ENCODE data around the gene ZNF646.

The ZNF646 gene

GRCh38 chr16:31067342-31067741, 6.9 kb upstream of the ZNF646 start:
- no peak for TF ChIP-seq CTCF (IDR thresholded peaks at IDR 0.05; ENCODE audit: low read depth, low read length)
- Histone ChIP-seq H3K27ac (no peak overlapping the region), H3K4me3 (ENCODE audit: low read depth, low read length) (no peak overlapping the region), H3K36me3 (peaks cover 20% of the 10 kb centered on the region), H3K9me3 (ENCODE audit: severe bottlenecking) (no peaks in the 10 kb centered on the region), H3K27me3 (ENCODE audit: insufficient read depth, low read depth, severe bottlenecking) (peaks cover 8% of the 10 kb centered on the region)
- DNase-seq = no peak

- H3K27ac ChIP-seq = no peak overlapping the region
- no peak for DNase-seq
- TF ChIP-seq CTCF (IDR thresholded peaks at IDR 0.05; ENCODE audit: low read depth, low read length) = no peak
- H3K36me3 ChIP-seq = peaks cover 18% of the 10 kb centered on the region
- no peaks in the 10 kb centered on the region for H3K27me3 ChIP-seq (ENCODE audit: insufficient read depth, low read depth, severe bottlenecking)
- H3K4me3 ChIP-seq (ENCODE audit: low read depth, low read length) = peak overlapping the region; percentile 91; the same call in 1 of the 2 replicates
- H3K9me3 ChIP-seq (ENCODE audit: severe bottlenecking) = no peaks in the 10 kb centered on the region
Observed at GRCh38 chr16:31071861-31072260, 2.4 kb upstream of the ZNF646 start.

GRCh38 chr16:31072540-31073141, 1.6 kb upstream of the ZNF646 start:
- Histone ChIP-seq H3K9me3 (ENCODE audit: severe bottlenecking) (no peaks in the 10 kb centered on the region), H3K27ac (peak overlapping the region; percentile 95), H3K4me3 (ENCODE audit: low read depth, low read length) (peak overlapping the region; percentile 91), H3K27me3 (ENCODE audit: insufficient read depth, low read depth, severe bottlenecking) (no peaks in the 10 kb centered on the region), H3K36me3 (peaks cover 26% of the 10 kb centered on the region)
- no peak for TF ChIP-seq CTCF (IDR thresholded peaks at IDR 0.05; ENCODE audit: low read depth, low read length)
- no peak for DNase-seq

- Histone ChIP-seq H3K36me3 (peaks cover 33% of the 10 kb centered on the region), H3K27me3 (ENCODE audit: insufficient read depth, low read depth, severe bottlenecking) (no peaks in the 10 kb centered on the region), H3K9me3 (ENCODE audit: severe bottlenecking) (no peaks in the 10 kb centered on the region), H3K4me3 (ENCODE audit: low read depth, low read length) (peak overlapping the region; percentile 91), H3K27ac (peak overlapping the region; percentile 95)
- DNase-seq = peak; percentile 94
- TF ChIP-seq CTCF (IDR thresholded peaks at IDR 0.05; ENCODE audit: low read depth, low read length) = no peak
Observed at GRCh38 chr16:31073142-31073969, 866 bp upstream of the ZNF646 start.

GRCh38 chr16:31074814-31075183, 577 bp downstream of the ZNF646 start:
- no peak for TF ChIP-seq CTCF (IDR thresholded peaks at IDR 0.05; ENCODE audit: low read depth, low read length)
- Histone ChIP-seq H3K9me3 (ENCODE audit: severe bottlenecking) (no peaks in the 10 kb centered on the region), H3K27me3 (ENCODE audit: insufficient read depth, low read depth, severe bottlenecking) (no peaks in the 10 kb centered on the region), H3K36me3 (peaks cover 47% of the 10 kb centered on the region), H3K4me3 (ENCODE audit: low read depth, low read length) (peak overlapping the region; percentile 91), H3K27ac (peak overlapping the region; percentile 96)
- no peak for DNase-seq
